SH-SY5Y (cell line): ENCODE results near the gene KBTBD4.

Source experiments
- GATA2 ChIP-seq: IDR thresholded peaks from 2 replicates; pipeline ENCODE4 v1.6.1; 2011; ENCODE audit warnings: mild to moderate bottlenecking, low read depth, low read length
- GATA3 ChIP-seq: IDR thresholded peaks from 2 replicates; pipeline ENCODE4 v1.6.1; 2011; ENCODE audit warnings: low read depth, mild to moderate bottlenecking, low read length, moderate library complexity

- TF ChIP-seq GATA3 (no peak), GATA2 (no peak)
Observed at GRCh38 chr11:47605921-47606320, 27.2 kb upstream of the KBTBD4 start.
